Fibroblast of lung (primary cell): ENCODE measurements around the gene ZNF831. TPM values are rescaled to one million over a fixed set of nuclear protein-coding genes. Genes with fewer than 3 reads are reported as not detected.

ENCODE experiments used
- DNase-seq, 2 donors: peaks; one replicate each; pipeline versions ENCODE4 v3.0.0 to v3.0.0-alpha.2; 2010; ENCODE audit warnings: low read depth in 2 of 2
- H2AFZ ChIP-seq: 2 replicates; pipeline ENCODE4 v1.5.1; 2012; ENCODE audit warnings: low read length, control low read depth, inconsistent platforms
- H3K27ac ChIP-seq: 2 replicates; pipeline ENCODE4 v1.5.1; 2011; ENCODE audit warnings: low read length, control low read depth; ENCODE audit not compliant: insufficient read depth
- H3K27me3 ChIP-seq: 2 replicates; pipeline ENCODE4 v1.5.1; 2011; ENCODE audit warnings: mild to moderate bottlenecking, low read length; ENCODE audit not compliant: control insufficient read depth, insufficient read depth
- H3K36me3 ChIP-seq: 2 replicates; pipeline ENCODE4 v1.5.1; 2011; ENCODE audit warnings: low read length; ENCODE audit not compliant: control insufficient read depth, insufficient read depth
- H3K4me1 ChIP-seq: 2 replicates; pipeline ENCODE4 v1.5.1; 2011; ENCODE audit warnings: low read length; ENCODE audit not compliant: control insufficient read depth, insufficient read depth; ENCODE audit errors: extremely low read depth
- H3K4me2 ChIP-seq: 2 replicates; pipeline ENCODE4 v1.5.1; 2011; ENCODE audit warnings: low read length, control low read depth; ENCODE audit not compliant: insufficient read depth; ENCODE audit errors: extremely low read depth
- H3K4me3 ChIP-seq, 4 experiments: fragments of 200-600 bp in 1 of 4; sonication (generic) in 1 of 4; replicated peaks in 1 of 4; 2 replicates each; pipeline ENCODE4 v1.5.1; 2011 to 2016; ENCODE audit warnings: low read length in 4 of 4, low read depth in 3 of 4, mild to moderate bottlenecking in 3 of 4, control low read depth in 2 of 4, inconsistent platforms in 1 of 4, mixed read lengths in 1 of 4; ENCODE audit not compliant: insufficient read depth in 1 of 4; ENCODE audit errors: control extremely low read depth in 1 of 4
- H3K79me2 ChIP-seq: 2 replicates; pipeline ENCODE4 v1.5.1; 2012; ENCODE audit warnings: mild to moderate bottlenecking, low read length, inconsistent platforms; ENCODE audit not compliant: control insufficient read depth, insufficient read depth
- H3K9ac ChIP-seq: 2 replicates; pipeline ENCODE4 v1.5.1; 2011; ENCODE audit warnings: mild to moderate bottlenecking, low read length, control low read depth; ENCODE audit not compliant: insufficient read depth
- H3K9me3 ChIP-seq: 2 replicates; pipeline ENCODE4 v1.5.1; 2012; ENCODE audit warnings: low read depth, low read length; ENCODE audit not compliant: control insufficient read depth, insufficient read depth
- H4K20me1 ChIP-seq: 2 replicates; pipeline ENCODE4 v1.5.1; 2011; ENCODE audit warnings: low read length; ENCODE audit not compliant: control insufficient read depth, insufficient read depth; ENCODE audit errors: extremely low read depth
- EZH2 ChIP-seq: IDR thresholded peaks from 2 replicates; pipeline ENCODE4 v1.5.1; 2012; ENCODE audit warnings: low read length, control low read depth, mild to moderate bottlenecking; ENCODE audit errors: missing control alignments
- polyA plus RNA-seq, 2 donors: library from polyadenylated mRNA; depleted of rRNA in 1 of 2; stranded (reverse) in 1 of 2; unstranded in 1 of 2; fragments of >200 nt; gene quantifications; 2 replicates each; pipeline ENCODE4 v1.2.1, GENCODE V29; 2011 to 2012; ENCODE audit warnings: missing spikeins in 1 of 2
- total RNA-seq: library from RNA; depleted of rRNA; stranded (reverse); fragments of >200 nt; gene quantifications from 2 replicates; pipeline ENCODE4 v1.2.1, GENCODE V29; 2014
- TF ChIP-seq, protein P1 (sequence below), 2 donors: IDR thresholded peaks in 1 of 2; conservative IDR thresholded peaks in 1 of 2; 1 replicate in 1 of 2; 2 replicates in 1 of 2; pipeline ENCODE4 v1.5.1; 2011 to 2012; ENCODE audit warnings: low read length in 2 of 2, control low read depth in 1 of 2, inconsistent platforms in 1 of 2, low read depth in 1 of 2, mild to moderate bottlenecking in 1 of 2

ZNF831 gene
- total and polyA plus RNA-seq, 2 donors (not counting 1 experiment from before 2014, with no cell fraction given), result not detected

GRCh38 chr20:59223182-59223601 lies 59.6 kb downstream of the ZNF831 start:
- TF ChIP-seq, protein P1, sequence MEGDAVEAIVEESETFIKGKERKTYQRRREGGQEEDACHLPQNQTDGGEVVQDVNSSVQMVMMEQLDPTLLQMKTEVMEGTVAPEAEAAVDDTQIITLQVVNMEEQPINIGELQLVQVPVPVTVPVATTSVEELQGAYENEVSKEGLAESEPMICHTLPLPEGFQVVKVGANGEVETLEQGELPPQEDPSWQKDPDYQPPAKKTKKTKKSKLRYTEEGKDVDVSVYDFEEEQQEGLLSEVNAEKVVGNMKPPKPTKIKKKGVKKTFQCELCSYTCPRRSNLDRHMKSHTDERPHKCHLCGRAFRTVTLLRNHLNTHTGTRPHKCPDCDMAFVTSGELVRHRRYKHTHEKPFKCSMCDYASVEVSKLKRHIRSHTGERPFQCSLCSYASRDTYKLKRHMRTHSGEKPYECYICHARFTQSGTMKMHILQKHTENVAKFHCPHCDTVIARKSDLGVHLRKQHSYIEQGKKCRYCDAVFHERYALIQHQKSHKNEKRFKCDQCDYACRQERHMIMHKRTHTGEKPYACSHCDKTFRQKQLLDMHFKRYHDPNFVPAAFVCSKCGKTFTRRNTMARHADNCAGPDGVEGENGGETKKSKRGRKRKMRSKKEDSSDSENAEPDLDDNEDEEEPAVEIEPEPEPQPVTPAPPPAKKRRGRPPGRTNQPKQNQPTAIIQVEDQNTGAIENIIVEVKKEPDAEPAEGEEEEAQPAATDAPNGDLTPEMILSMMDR (conservative IDR thresholded peaks at IDR 0.05 in 1 of 2, IDR thresholded peaks at IDR 0.05 in 1 of 2; ENCODE audit: low read depth in 1 of 2, low read length in 2 of 2), result no peak
- TF ChIP-seq EZH2, result no peak
- no peak overlapping the region for H3K9ac ChIP-seq
- no peaks in the 10 kb centered on the region for H3K79me2 ChIP-seq
- no peaks in the 10 kb centered on the region for H3K36me3 ChIP-seq
- H3K27ac ChIP-seq, result no peak overlapping the region
- peak overlapping the region in 1 of 4 experiments; percentile 58 for H3K4me3 ChIP-seq
- no peak overlapping the region for H2AFZ ChIP-seq
- H3K4me2 ChIP-seq, result no peak overlapping the region
- H3K9me3 ChIP-seq, result no peaks in the 10 kb centered on the region
- peak in 1 of 2 donors; percentile 9 for DNase-seq
- H3K27me3 ChIP-seq, result peaks cover 14% of the 10 kb centered on the region
- no peaks in the 10 kb centered on the region for H4K20me1 ChIP-seq
- no peaks in the 10 kb centered on the region for H3K4me1 ChIP-seq

DNA sequence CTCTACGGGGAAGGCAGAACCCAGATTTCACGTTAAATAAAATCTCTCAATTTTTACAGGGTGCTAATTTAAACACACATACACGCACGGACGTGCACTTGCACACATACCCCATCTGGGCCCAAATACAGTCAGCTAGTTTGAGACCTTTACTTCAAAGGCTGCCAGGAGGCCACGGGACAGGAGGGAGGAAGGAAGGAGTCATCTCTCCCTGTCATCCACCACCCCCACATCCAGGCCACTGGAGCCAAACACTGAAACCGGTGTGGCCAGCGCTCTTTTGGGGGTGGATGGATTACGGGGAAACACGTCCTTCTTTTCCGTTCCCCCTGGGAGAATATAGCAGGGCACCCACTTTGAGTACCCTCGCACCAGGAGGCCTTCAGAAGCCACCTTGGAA lies 60.1 kb downstream of the ZNF831 start:
- Histone ChIP-seq H3K79me2 (no peaks in the 10 kb centered on the region), H3K36me3 (no peaks in the 10 kb centered on the region), H3K4me1 (no peaks in the 10 kb centered on the region), H3K27ac (no peak overlapping the region), H2AFZ (no peak overlapping the region), H3K4me2 (no peak overlapping the region), H3K4me3 (no peak overlapping the region), H3K9me3 (no peaks in the 10 kb centered on the region), H3K27me3 (peaks cover 14% of the 10 kb centered on the region), H4K20me1 (no peaks in the 10 kb centered on the region), H3K9ac (no peak overlapping the region)
- DNase-seq, result no peak
- TF ChIP-seq, protein P1 (conservative IDR thresholded peaks at IDR 0.05 in 1 of 2, IDR thresholded peaks at IDR 0.05 in 1 of 2; ENCODE audit: low read depth in 1 of 2, low read length in 2 of 2), result no peak
- no peak for TF ChIP-seq EZH2

GRCh38 chr20:59224236-59224635 lies 60.6 kb downstream of the ZNF831 start:
- H3K9me3 ChIP-seq, result no peaks in the 10 kb centered on the region
- no peak overlapping the region for H3K27ac ChIP-seq
- H3K27me3 ChIP-seq, result peaks cover 14% of the 10 kb centered on the region
- no peak overlapping the region for H3K4me3 ChIP-seq
- no peak overlapping the region for H2AFZ ChIP-seq
- no peak overlapping the region for H3K4me2 ChIP-seq
- TF ChIP-seq, protein P1 (conservative IDR thresholded peaks at IDR 0.05 in 1 of 2, IDR thresholded peaks at IDR 0.05 in 1 of 2; ENCODE audit: low read depth in 1 of 2, low read length in 2 of 2), result no peak
- no peak for TF ChIP-seq EZH2
- no peak overlapping the region for H3K9ac ChIP-seq
- H4K20me1 ChIP-seq, result no peaks in the 10 kb centered on the region
- no peak for DNase-seq
- H3K36me3 ChIP-seq, result no peaks in the 10 kb centered on the region
- no peaks in the 10 kb centered on the region for H3K4me1 ChIP-seq
- no peaks in the 10 kb centered on the region for H3K79me2 ChIP-seq
